Measurements from ENCODE around the gene TLR2. TPM values are rescaled to one million over a fixed set of nuclear protein-coding genes. Genes with fewer than 3 reads are reported as not detected.

The TLR2 gene
- total RNA-seq, 1 experiment from 2014 or later: 1.7 TPM

- TF ChIP-seq HMGXB4 (CRISPR knock-in tag; IDR thresholded peaks at IDR 0.05) (peak; percentile 62; the same call in 1 of the 2 replicates), SMAD3 (CRISPR knock-in tag; IDR thresholded peaks at IDR 0.05; ENCODE audit: borderline replicate concordance) (0 out of 2 replicates have a peak, but pooled peaks have one; percentile 67), CDX4 (CRISPR knock-in tag; IDR thresholded peaks at IDR 0.05; ENCODE audit: borderline replicate concordance) (no peak), ZBTB43 (CRISPR knock-in tag; IDR thresholded peaks at IDR 0.05) (peak; percentile 43; the same call in 1 of the 2 replicates)
Measured at GRCh38 chr4:153684182-153684970, at the start of gene TLR2 (continued).

GRCh38 chr4:153634738-153635353 is 49.2 kb upstream of the TLR2 start:
- ATAC-seq (peak; percentile 74), DNase-seq (ENCODE audit: low spot score) (no peak)

More at GRCh38 chr4:153634738-153635353, 49.2 kb upstream of the TLR2 start:
- H3K36me3 Mint-ChIP-seq: peaks cover 61% of the 10 kb centered on the region
- peaks cover 1% of the 10 kb centered on the region for H3K4me1 Mint-ChIP-seq
- no peak overlapping the region for H3K27ac Mint-ChIP-seq
- peaks cover 18% of the 10 kb centered on the region for H3K9me3 Mint-ChIP-seq
- CTCF ChIA-PET: interaction anchor here (0.6 to 2.0 kb wide), 17 partner anchors 9 to 987 kb away, joined by 3 to 17 read pairs (median 5); no protein-coding TSS in a partner anchor
- H3K4me3 Mint-ChIP-seq: no peak overlapping the region
- POLR2A ChIA-PET: interaction anchor here (1.1 kb wide), 1 partner anchor 13 kb away, joined by 3 read pairs; no protein-coding TSS in a partner anchor
- TF ChIP-seq E2F4 (CRISPR knock-in tag; IDR thresholded peaks at IDR 0.05; ENCODE audit: borderline replicate concordance, low read depth): no peak
- peak; percentile 79 for TF ChIP-seq CTCF (IDR thresholded peaks at IDR 0.05)
- TF ChIP-seq ATF3 (CRISPR knock-in tag; conservative IDR thresholded peaks at IDR 0.05): no peak
- TF ChIP-seq AFF4 (CRISPR knock-in tag; IDR thresholded peaks at IDR 0.05; ENCODE audit: borderline replicate concordance): no peak
- no peak for TF ChIP-seq KAT7 (CRISPR knock-in tag; IDR thresholded peaks at IDR 0.05; ENCODE audit: borderline replicate concordance)
- no peak for TF ChIP-seq ZNF671 (CRISPR knock-in tag; IDR thresholded peaks at IDR 0.05)
- no peak for TF ChIP-seq IRF2 (CRISPR knock-in tag; IDR thresholded peaks at IDR 0.05; ENCODE audit: borderline replicate concordance, low read depth)
- H3K27me3 Mint-ChIP-seq (ENCODE audit: low read depth): no peaks in the 10 kb centered on the region

Data from WTC11 (cell line).